ENCODE measurements around the gene TUBB4B. TPM values are rescaled to one million over a fixed set of nuclear protein-coding genes. Genes with fewer than 3 reads are reported as not detected.

Gene TUBB4B
- total RNA-seq, 1 donor from 2014 or later = 192 TPM

DNA sequence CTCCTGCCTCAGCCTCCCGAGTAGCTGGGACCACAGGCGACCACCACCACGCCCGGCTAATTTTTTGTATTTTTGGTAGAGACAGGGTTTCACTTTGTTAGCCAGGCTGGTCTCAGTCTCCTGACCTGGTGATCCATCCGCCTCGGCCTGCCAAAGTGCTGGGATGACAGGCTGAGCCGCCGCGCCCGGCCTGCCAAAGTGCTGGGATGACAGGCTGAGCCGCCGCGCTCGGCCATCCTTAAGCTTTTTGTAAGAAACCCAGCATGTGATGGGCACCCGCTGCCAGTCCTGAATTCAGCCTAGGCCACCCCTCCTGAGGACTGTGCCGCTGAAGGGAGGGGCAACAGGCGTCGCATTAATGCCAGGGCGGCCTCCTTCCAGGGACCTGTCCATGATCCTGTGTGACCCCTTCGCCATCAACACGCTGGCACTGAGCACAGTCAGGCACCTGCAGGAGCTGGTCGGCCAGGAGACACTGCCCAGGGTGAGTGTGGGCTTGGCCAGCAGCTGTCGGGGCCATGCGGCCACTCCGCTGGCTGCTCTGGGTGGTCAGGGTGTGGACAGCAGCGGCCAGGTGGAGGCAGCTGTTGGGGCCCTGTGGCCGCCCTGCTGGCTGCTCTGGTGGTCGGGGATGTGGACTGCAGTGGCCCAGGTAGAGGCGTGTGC is 24.5 kb downstream of the TUBB4B start:
- Mint-ChIP-seq H3K27ac (ENCODE audit: unreplicated experiment) (no peak overlapping the region), H3K27me3 (ENCODE audit: unreplicated experiment) (peaks cover 3% of the 10 kb centered on the region), H3K36me3 (ENCODE audit: unreplicated experiment) (no peaks in the 10 kb centered on the region), H3K4me1 (ENCODE audit: low read depth, unreplicated experiment) (no peaks in the 10 kb centered on the region), H3K4me3 (ENCODE audit: unreplicated experiment) (no peak overlapping the region), H3K9me3 (ENCODE audit: unreplicated experiment) (peaks cover 7% of the 10 kb centered on the region)
- no peak for DNase-seq
- TF ChIP-seq CTCF (IDR thresholded peaks at IDR 0.05; ENCODE audit: partially characterized antibody, unreplicated experiment) = no peak

- no peak for DNase-seq
- Mint-ChIP-seq H3K36me3 (ENCODE audit: unreplicated experiment) (no peaks in the 10 kb centered on the region), H3K27me3 (ENCODE audit: unreplicated experiment) (peaks cover 3% of the 10 kb centered on the region), H3K27ac (ENCODE audit: unreplicated experiment) (no peak overlapping the region), H3K9me3 (ENCODE audit: unreplicated experiment) (peaks cover 7% of the 10 kb centered on the region), H3K4me3 (ENCODE audit: unreplicated experiment) (no peak overlapping the region), H3K4me1 (ENCODE audit: low read depth, unreplicated experiment) (no peaks in the 10 kb centered on the region)
- no peak for TF ChIP-seq CTCF (IDR thresholded peaks at IDR 0.05; ENCODE audit: partially characterized antibody, unreplicated experiment)
Observed at GRCh38 chr9:137266162-137266527, 25.1 kb downstream of the TUBB4B start.

GRCh38 chr9:137266585-137267453 is 25.7 kb downstream of the TUBB4B start:
- DNase-seq = no peak
- Mint-ChIP-seq H3K4me3 (ENCODE audit: unreplicated experiment) (no peak overlapping the region), H3K27ac (ENCODE audit: unreplicated experiment) (no peak overlapping the region), H3K9me3 (ENCODE audit: unreplicated experiment) (peaks cover 5% of the 10 kb centered on the region), H3K36me3 (ENCODE audit: unreplicated experiment) (no peaks in the 10 kb centered on the region), H3K27me3 (ENCODE audit: unreplicated experiment) (peaks cover 5% of the 10 kb centered on the region), H3K4me1 (ENCODE audit: low read depth, unreplicated experiment) (no peaks in the 10 kb centered on the region)
- TF ChIP-seq CTCF (IDR thresholded peaks at IDR 0.05; ENCODE audit: partially characterized antibody, unreplicated experiment) = no peak

GRCh38 chr9:137267933-137268355 is 26.9 kb downstream of the TUBB4B start:
- H3K9me3 Mint-ChIP-seq (ENCODE audit: unreplicated experiment) = peaks cover 4% of the 10 kb centered on the region
- peaks cover 5% of the 10 kb centered on the region for H3K27me3 Mint-ChIP-seq (ENCODE audit: unreplicated experiment)
- DNase-seq = no peak
- H3K36me3 Mint-ChIP-seq (ENCODE audit: unreplicated experiment) = no peaks in the 10 kb centered on the region
- TF ChIP-seq CTCF (IDR thresholded peaks at IDR 0.05; ENCODE audit: partially characterized antibody, unreplicated experiment) = no peak
- H3K4me1 Mint-ChIP-seq (ENCODE audit: low read depth, unreplicated experiment) = no peaks in the 10 kb centered on the region
- H3K4me3 Mint-ChIP-seq (ENCODE audit: unreplicated experiment) = no peak overlapping the region
- no peak overlapping the region for H3K27ac Mint-ChIP-seq (ENCODE audit: unreplicated experiment)

Data from glutamatergic neuron (in vitro differentiated cells).